Hematopoietic multipotent progenitor cell treated with erythropoietin and hydrocortisone succinate and interleukin-3 and kit ligand, for 6 days (in vitro differentiated cells): ENCODE measurements around the gene TMEM30B.
"Not testable (repeated sequence)": the region's sequence is repeated elsewhere in the genome, so short reads cannot be mapped to it uniquely, and the experiment has no call there.

ENCODE experiments used
- DNase-seq: peaks from one replicate; pipeline ENCODE4 v3.0.0-alpha.2; 2015

The TMEM30B gene

DNA sequence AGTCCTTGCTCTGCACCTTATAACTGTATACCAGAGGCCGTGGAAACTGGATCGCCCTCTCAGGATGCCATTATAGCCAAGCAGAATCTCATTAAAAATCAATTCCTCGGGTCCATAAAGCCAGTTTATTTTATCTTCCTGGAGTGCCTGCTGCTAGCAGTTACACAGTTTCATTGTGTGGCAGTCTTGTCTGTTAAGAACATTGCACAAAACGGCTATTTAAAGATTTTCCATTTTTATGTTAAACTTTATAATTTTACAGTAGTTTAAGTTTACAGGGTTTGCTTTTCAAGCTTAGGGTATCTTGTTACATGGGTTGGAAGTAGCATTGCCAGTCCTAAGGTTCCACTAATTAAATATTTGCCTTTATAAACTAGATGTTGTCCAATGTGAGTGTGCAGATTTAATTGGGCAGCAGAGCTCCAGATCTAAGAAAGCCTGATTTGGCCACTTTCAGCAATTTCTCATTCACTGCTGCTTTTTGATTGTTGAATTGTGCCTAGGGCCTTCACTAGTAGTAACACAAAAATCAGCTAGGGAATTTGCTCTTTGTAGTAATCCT is 17.0 kb downstream of the TMEM30B start:
- no peak for DNase-seq

DNA sequence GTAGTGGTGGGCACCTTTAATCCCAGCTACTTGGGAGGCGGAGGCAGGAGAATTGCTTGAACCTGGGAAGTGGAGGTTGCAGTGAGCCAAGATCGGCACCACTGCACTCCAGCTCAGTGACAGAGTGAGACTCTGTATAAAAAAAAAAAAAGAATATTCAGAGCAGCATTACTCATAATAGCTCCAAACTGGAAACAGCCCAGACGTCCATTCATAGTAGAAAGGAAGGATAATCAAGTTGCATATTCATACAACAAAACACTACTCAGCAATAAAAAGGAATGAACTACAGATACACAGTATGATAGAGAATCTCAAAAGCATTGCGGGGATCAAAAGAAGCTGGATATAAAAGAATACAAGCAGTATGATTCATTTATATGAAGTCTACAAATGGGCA is 19.1 kb downstream of the TMEM30B start:
- DNase-seq, result no peak

DNA sequence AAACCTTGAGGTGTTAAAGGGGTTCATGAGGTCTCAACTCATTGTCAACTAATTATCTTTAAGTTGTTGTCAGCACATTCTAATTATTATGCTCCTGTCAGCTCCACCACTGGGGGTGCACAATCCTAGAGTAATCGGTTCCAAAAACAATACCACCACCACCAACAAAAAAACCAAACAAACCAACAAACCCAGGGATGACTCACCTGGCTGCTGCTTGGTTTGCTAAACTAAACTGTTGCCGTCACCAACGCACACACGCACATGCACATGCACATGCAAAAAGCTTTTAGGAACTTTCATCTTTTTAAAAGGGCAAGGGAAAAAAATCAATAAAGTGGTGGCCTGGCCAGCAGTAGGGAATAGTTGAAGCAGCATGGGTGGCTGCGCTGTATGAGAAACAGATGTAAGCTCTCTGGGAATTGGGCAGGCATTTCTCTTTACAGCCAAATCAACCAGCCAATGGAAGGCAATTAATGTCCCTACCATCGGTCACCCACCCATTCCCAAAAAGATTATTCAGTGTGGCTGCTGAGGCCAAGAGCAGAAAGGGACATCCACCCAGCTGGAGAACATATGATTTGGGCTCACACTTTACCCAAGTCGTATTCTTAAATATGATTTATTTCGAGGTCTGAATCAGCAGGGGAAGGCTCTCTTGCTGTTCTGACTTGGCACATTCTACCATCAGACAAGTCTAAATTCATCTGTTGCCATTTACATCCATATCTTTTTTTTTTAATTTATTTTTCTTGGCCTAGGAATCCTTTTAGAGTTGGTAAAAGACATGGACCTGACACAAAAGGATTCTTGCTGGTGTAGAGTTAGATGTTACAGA is 20.0 kb downstream of the TMEM30B start:
- DNase-seq, result no peak

DNA sequence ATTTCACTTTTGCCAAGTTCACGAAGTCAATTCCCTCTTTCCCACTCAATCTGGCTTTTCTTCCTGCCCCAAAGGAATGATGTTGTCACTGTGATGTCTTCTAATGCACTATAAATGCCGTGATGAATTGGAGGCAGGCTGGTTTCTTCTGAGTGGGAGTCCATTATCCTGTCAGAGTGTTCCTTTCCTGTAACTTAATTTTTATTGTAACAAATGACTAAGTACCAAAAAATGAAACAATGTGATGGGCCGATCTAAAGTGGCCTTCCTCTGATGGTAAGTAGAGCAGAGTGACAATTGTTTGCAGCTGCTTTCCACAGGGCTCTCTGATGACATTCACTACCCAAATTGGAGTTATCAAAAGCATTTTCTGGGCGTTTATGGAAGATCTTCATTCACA is 22.2 kb downstream of the TMEM30B start:
- DNase-seq, result no peak

DNA sequence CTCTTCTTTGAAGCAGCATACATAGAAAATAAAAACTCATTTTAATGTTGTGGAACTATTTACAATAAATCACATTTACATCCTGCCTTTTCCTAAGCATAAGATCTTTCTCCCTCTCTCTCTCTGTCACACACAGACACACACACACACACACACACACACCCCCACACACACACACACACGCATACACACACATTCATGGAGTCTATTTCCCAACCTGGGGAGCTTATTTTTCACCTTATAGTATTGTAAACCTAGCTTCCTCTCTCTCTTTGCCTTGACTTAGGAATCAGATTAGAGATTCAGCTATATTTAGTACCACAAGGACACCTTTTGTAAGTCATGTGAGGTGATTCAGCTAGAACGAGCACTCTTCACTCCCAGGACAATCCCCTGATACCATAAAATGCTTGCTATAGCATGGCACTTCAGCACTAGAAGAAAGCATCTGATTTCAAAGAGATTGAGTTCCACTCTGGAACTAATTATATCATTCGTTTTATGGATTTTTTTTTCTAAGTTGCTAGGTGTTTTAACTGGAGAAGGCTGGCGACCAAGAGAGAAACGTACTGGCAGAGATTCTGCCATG is 23.6 kb downstream of the TMEM30B start:
- no peak for DNase-seq

DNA sequence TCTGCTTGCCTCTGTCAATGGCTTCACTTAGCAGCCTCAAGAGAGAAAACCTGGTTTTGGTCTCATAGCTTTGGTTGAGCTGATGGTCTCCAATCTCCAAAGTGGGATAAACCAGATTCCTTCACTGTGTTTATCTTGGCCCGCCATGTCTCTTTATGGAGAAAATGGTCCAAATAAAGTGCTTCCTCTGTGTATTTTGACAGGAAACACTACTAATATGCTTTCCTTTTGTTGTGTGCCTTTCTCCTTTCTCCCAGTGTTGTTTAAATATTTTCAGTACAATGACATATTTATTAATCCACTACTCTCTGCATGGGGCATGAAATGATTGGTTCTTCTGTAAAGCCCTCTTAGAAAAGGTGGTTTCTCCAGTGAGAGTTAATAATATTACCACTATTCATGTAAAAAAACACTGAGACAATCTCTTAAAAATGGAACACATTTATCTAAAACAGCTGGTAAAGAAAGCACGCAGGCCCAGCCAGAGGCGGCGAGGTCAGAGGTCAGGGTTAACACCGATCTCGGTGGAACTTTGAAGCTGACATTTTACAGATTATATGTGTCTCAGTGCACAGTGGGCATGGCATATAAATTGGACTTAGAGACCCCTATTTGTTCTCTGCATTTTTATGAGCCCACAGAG is 24.2 kb downstream of the TMEM30B start:
- no peak for DNase-seq

DNA sequence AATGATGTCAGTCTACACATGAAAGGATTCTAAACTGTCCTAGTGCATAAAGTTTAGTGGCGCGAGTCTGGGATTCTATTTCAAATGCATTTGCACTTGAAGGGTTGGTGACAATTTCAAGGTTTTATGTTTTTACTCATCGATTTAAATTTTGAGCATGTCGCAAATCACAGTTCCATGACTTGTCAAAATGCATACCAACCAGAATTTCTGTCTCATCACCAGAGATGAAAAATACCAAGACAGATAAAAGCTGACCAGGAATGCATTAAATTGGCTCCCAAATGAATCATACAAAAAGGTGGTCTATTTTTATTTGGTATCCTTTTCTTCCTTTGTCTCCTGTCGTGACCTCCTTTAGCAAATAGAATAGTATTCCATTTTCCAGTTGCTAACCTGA is 25.2 kb downstream of the TMEM30B start:
- no peak for DNase-seq

DNA sequence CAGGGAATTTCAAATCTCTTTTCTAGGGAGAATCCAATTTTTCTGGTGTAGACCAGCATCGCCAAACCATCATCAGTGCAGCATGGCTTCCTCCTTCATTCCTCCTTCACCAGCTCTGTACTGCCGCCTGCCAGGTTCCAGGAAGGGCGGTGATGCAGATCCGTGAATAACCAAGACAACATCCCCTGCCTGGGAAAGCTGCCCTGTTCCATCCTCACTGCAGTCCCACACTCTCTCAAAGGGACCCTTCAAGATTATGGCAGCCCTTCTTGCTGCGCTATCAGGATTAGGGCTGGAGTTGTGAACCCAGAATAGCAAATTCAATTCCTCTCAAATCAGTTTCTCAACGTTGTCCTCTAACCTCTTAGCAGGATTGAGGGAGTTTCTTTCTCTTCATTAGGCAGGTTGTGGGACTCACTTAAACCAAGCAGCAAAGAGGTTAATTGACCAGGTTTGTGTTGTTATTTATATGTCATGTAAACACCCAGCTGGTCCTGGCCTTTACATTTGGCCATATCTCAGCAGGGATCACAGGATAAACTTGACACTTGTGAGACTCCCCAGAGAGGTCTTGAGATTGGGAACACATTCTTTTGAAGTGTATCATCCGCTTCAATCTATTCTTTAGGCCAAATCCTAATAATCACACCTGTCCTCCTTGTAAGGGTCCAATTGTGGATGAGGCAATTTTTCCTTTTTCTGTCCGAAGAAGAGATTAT is 26.2 kb downstream of the TMEM30B start:
- DNase-seq, result no peak

DNA sequence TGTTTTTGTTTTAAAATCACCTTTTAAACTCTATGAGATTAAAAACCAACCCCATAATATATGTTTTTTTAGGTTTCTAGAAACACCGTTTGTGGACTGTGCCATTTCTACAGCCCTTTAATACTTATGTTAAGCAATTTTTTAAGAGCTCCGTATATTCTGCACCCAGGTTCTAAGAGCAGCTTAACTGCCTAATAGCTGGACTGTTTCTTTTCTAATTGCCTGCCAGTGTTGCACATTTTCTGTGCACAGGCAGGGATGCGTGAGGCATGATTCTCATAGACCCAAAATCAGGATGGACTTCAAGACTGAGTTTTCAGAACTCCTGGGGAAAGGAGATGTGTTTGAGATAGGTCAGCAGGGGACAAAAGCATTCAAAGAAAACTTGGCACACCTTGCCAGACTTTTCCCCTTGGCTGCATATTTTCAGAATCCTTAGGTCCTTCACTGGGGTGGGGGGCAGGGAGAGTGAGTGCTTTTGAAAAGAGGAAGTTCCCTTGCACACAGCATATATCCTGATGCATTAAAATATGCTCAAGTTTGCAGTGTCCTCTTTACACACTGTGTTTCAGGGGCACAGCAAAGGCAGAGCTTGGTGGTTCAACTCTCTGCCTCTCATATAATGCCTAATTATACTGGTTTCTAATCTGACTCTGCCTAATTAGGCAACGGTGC is 27.9 kb downstream of the TMEM30B start:
- DNase-seq, result peak; percentile 43

DNA sequence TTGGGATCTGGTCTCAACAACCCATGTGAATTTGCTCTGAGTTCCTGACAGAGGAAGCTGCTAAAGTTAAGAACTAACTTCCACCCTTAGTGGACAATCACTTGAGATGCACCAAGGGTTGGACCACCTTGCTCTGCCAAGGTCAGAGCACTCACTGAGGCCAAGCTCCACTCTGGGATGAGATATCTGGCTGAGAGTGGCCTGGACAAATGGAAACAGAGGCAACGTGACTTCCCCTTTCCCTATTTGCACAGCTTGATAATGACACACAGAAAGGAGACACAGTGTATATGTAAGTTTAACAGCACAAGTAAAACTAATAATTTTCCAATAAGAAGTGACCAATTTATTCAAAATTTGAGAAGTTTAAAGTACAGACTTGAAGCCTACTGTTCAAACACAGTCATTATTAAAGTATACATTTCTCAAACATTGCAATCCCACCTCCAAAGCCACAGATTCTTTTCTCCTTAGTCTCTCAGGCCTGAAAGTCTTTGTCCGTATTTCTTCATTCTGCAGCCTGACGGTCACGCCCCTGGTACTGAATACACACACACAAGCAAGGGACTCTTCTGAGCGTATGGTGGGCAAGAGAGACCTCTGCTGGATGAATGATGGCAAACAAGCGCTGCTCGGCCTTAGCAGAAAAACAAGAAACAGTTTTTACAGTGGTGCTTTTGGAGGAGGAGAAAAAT is 28.6 kb downstream of the TMEM30B start:
- DNase-seq, result peak; percentile 88

DNA sequence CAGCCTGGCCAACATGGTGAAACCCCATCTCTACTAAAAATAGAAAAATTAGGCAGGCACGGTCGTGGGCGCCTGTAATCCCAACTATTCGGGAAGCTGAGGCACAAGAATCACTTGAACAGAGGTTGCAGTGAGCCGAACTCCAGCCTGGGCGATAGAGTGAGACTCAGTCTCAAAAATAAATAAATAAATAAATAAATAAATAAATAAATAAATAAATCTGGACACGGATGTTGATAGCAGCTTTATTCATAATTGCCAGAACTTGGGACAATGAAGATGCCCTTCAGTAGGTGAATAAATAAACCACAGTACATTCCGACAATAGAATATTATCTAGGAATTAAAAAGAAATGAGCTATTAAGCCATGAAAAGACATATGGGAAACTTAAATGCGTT is 31.1 kb downstream of the TMEM30B start:
- DNase-seq, result no peak

DNA sequence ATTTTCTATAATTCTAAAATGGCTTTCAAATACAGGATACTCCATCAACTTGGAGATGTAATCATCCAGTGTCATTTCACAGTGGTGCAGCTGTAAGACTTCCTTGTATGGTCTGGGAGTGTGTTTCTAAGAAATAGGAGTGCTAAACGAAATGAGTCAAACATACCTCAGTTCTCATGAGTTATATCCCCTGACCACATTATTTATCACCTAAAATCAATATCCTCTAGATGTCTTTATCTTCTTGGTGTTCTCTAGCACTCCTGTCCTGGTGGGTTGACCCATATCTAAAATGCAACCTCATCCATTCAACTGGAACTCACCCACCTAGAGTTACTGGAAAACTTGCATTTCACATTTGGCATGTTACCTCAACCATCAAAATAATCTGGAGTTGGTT is 33.2 kb downstream of the TMEM30B start:
- DNase-seq, result no peak

DNA sequence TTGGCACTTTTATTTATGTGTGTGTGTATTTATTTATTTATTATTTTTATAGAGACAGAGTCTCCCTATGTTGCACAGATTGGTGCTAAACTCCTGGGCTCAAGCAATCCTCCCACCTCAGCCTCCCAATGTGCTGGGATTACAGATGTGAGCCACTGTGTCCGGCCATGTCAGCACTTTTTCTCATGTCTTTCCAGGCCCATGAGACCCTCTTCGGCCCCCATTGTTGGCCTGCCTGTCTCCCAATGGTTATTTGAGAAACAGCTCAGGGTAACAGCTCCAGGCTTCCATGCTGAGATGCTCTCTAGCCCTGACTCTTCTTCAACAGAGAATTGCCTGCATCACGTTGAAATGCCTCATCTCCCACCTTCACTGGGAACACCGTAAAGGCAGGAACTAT is 34.4 kb downstream of the TMEM30B start:
- DNase-seq, result no peak

DNA sequence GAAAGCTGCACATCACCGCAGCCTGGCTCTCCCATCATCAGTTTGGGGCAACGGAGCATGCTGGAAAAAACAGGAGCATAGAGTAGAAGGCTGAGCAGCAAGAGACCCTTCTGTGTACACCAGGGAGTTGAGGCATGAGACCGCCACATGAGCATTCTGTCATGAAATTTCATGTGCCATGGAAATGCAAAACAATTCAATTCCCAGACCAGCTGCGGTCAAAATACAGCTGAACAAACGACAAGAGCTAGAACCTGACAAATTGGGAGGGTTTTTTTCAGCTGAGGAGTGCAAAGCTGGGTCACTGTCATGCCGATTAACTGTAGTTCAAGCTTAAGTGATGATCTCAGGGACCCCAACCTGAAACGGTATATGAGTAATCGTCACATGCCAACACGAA is 37.1 kb downstream of the TMEM30B start:
- no peak for DNase-seq

DNA sequence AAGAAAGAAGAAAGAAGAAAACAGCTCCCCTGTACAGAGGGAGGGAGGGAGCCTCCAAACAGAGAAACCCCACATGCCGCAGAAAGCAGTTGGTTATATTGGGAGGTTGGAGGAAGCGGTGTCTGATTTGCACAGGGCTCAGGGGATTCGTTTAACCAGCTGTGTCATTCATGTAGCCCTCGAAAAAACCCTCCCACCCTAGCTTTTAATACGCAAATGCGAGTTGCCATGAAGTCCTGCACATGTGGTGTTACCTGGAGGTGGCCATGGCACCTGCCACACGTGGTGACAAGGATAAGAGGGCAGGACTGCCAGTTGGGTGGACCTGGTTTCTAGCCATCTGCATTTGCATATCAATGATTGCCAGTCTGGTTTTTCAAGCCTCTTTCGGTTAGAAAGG is 40.9 kb downstream of the TMEM30B start:
- DNase-seq, result no peak

DNA sequence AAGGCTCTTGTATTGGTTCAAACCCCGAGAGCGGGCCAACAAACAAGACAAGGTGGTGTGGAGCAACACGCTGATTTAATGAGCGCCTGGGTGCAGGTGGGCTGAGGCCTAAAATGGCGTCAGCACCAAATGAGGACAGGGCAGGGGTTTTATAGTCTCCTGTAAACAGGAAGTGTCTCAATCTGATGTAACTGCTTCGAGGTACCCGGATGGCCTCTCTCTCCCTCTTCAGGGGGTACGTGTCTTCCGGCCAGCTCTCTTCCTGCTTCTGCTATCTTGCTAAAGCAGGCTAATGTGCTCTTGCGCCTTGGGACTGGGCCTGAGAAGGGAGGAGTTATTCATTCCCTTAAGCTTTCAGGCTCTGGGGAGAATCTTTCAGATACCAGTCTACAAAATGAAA is 41.9 kb downstream of the TMEM30B start:
- DNase-seq, result not testable (repeated sequence)

DNA sequence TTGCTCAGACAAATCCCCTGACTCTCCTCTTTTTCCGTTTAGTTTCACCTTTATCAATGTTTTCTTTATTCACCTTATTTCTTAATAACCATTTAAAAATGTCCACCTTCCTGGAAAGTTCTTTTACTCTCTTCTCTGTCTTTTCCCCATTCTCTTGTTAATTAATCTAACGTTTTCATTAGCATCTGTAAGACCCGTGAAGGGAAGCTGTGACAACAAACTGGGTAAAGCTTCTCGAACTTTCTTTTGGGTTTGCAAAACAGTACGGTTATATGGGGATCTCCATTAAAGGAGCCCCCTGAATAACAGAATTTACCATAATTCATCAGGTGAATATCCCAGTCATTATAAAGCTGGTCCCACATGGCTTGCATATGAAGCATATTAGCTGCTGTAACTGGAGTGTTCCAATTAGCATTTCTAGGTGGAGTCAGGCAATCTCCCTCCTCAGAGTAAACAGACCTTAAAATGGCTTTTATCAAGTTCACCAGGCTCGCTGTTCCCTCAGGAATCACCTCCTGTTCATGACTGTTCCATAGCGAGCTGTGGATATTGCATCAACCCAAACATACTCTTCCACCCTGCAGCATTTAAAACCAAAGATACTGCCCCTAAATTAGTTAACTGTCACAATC is 42.4 kb downstream of the TMEM30B start:
- no peak for DNase-seq

DNA sequence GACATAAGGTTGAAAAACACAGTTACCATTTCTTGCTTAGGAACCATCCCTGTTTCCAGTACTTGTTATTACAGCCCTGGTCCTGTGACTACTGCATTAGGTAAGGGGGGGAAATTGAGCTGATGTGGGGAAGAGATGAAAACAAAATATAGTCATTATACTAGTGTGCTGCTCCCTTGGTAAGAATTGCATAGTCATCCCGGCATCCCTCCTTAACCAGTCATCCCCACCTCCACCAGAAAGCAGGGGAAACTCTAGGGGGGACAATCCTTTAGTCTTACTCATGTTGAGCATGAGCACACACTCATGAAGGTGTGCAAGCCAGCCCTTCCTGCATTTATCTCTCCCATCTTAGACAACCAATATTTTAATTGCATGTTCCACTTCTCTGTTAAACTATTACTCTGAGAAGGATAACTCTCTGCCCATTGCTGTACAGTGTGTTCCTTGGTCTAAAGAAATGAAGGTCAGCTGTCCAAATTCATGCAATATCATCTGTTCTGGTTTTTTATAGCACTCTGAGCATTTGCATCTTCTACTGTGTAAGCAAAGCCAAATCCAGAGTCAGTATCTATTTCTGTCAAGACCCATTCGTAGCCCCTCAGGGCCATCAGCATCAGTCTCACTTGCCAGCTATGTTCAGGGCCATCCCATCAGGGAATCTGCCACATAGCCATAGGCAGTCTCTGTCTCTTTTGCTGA is 46.8 kb downstream of the TMEM30B start:
- DNase-seq, result no peak

DNA sequence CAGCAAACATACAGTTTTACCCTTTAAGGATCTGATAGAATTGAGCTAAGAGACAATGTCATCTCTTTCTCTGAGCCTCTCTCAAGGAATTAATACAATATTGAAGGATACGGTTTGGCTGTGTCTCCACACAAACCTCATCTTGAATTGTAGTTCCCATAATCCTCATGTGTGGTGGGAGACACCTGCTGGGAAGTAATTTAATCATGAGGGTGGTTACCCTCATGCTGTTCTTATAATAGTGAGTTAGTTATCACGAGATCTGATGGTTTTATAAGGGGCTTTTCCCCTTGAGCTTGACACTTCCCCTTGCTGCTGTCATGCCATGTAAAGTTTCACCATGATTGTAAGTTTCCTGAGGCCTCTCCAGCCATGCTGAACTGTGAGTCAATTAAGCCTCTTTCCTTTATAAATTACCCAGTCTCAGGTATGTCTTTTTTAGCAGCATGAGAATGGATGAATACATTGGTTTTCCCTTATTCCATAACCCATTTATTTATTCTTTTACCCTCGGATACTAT is 47.6 kb downstream of the TMEM30B start:
- DNase-seq, result no peak

DNA sequence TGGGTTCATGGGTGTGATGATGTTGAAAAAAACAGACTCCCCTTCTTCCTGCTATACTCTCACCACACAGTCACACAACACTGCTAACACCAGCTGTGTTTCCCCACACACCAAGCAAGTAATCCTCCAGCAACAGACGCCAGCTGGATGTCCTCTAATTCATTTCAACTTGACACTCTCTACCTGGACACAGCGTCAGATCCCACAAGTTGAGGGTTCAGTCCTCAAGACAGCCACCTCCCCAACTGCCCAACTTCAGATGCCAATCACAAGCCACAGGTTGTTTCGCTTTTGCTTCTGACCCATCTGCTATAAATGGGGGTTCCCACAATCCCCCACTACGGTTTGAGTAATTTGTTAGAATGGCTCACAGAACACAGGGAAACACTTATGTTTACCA is 49.3 kb downstream of the TMEM30B start:
- DNase-seq, result no peak

DNA sequence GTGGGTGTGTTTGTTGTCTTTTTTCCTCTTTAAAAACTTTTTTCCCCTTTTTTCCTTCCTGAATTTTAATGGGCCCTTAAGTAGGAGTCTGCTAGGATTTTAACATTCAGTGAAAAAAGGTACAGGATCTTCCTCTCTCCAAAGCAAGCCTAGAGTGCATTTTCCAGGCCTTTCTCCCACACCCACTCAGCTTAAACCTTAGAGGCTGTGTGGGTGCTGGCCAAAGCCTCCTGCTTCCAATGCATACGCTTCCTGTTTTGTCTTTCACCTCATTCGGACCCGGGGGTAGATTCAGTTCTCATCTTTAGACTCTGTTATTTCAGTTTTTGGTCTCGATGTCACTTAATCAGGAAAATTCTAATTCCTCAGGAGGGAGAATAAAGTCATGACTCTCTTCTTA is 51.2 kb downstream of the TMEM30B start:
- DNase-seq, result no peak
